ENCODE data around the gene RIGI.
"Not testable (repeated sequence)": the region's sequence is repeated elsewhere in the genome, so short reads cannot be mapped to it uniquely, and the experiment has no call there.

Gene RIGI

DNA sequence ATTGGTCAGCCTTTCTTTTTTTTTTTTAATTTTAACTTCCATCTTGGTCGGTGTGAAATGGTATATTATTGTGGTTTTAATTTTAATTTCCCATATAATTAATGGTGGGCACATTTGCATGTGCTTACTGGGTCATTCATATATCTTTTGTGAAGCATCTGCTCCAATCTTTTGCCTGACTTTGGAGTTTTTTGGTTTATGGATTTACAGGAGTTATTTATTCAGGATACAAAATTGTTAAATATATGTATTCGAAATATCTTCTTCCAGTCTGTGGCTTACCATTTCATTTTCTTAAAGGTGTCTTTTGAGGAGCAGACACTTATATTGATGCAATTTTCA, 682 bp upstream of the RIGI start:
- DNase-seq (ENCODE audit: low read depth): no peak

DNA sequence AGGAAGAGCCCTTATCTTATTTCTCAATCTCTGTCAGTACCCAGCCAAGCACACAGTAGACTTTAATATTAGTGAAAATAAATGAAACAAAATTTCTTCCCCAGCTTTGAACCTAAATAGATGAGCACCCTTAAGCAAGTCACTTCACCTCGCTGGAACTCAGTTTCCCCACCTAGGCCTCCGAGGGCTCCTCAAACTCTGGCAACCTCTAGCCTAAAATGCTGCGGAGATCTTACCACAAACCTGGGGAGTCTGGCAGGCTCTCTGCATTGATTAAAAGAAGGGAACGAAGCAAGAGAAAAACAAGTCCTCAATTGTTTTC, 326 bp downstream of the RIGI start:
- no peak for DNase-seq (ENCODE audit: low read depth)

DNA sequence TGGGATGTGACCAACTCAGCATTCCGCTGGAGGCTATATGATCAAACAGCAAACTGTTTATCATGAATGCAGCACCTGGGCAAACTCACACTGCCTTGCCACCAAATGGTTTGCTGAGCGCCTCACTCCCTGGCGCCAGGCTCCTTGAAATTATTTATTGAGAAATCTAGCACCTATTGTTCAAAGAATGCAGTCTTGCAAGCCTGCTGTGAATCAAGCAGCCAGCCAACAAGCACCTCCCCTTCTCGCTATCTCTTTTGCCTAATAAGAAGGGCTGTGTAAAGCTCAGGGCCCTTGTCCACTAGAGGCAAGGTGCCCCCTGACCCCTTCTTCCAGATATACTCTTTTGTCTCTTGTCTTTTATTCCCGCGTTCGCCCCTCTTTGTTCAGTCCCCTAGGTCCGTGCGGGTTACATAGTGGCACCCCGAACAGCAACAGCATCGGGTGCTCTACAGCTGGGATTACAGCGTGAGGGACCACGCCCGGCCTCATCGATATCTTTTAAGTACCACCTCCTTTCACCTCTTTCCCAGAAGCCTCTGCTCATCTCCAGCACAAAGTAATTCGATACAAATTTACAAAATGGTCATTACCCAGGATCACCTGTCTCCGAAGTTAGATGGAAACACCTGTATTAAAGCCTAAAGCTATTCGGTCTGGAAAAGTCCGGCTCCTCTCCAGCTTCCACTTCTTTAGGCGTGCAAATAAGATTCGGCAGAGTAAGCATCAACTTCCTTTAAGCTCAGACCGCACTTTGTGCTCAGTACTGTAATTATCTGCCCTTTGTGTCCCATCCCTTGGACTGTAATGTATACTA, 896 bp downstream of the RIGI start:
- DNase-seq (ENCODE audit: low read depth): no peak

- DNase-seq (ENCODE audit: low read depth): not testable (repeated sequence)
Measured at GRCh38 chr9:32524558-32524891, 1.5 kb downstream of the RIGI start.

GRCh38 chr9:32523910-32524309, 2.1 kb downstream of the RIGI start:
- DNase-seq (ENCODE audit: low read depth): no peak

DNA sequence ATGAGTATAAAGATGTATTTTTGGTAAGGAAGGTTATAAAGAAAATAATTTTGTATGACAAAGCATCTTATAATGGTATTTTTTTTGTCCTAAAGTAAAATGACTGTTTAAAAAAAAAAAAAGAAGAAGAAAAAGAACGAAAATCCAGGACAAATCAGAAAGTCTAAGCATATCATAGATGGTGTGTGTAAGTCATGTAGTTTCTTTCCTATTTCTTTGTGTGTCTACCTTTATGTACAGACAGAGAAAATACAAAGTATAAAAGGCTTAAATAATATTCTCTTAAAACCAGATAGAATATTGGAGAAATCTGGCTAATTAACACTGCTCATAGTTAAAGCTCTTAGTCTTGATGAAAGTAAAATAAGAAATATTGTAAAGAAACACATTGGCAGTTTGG, 7.7 kb downstream of the RIGI start:
- no peak for DNase-seq (ENCODE audit: low read depth)

- no peak for DNase-seq (ENCODE audit: low read depth)
Measured at GRCh38 chr9:32516241-32516640, 9.8 kb downstream of the RIGI start.

GRCh38 chr9:32508728-32509127, 17.3 kb downstream of the RIGI start:
- DNase-seq (ENCODE audit: low read depth): no peak

DNA sequence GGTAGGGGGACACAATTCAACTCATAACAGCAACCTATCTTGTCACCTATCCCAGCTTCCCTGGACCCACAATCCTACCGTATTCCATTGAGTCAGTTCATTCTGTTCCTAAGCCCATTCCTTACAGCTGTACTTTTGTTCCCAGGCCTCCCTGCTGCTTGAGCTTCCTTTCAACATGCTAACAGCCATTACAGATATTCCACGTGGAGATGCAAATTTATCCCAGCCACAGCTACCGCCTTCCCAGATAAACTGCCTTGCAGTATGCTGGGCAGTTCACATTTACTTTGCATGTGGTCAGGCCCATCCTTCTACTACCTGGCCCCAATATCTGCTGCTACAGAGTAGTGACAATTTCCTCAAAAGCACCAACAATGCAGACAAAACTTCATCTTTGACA, 23.0 kb downstream of the RIGI start:
- no peak for DNase-seq (ENCODE audit: low read depth)

DNA sequence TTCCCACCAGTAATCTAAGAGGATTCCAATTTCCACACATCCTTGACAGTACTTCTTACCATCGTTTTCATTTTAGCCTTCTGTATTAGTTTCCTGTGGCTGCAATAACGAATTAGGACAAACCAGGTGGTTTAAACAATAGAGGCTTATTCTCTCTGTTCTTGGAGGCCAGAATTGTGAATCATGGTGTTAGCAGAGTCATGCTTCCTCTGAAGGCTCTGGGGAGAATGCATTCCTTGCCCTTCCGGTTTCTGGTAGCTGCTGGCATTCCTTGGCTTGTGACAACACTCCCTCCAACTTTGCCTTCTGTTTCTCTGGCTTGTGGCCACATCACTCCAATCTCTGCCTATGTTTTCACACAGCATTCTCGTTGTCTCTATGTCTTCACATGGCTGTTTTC, 23.5 kb downstream of the RIGI start:
- DNase-seq (ENCODE audit: low read depth): no peak

DNA sequence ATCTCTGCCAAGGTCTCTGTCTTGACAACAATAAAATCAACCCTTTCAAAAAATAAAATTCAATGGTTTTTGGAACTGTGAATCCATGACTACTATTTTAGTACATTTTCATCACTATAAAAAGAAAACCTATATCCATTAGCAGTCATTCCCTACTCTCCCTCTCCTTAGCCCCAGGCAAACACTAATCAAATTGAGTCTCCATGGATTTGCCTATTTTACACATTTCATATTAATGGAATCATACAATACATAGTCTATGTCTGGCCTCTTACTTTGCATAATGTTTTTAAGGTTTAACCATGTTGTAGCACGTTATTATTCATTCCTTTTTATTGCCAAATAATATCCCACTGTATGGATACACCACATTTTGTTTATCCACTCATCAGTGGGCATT, 24.1 kb downstream of the RIGI start:
- DNase-seq (ENCODE audit: low read depth): no peak

- DNase-seq (ENCODE audit: low read depth): no peak
Measured at GRCh38 chr9:32500768-32501167, 25.2 kb downstream of the RIGI start.

DNA sequence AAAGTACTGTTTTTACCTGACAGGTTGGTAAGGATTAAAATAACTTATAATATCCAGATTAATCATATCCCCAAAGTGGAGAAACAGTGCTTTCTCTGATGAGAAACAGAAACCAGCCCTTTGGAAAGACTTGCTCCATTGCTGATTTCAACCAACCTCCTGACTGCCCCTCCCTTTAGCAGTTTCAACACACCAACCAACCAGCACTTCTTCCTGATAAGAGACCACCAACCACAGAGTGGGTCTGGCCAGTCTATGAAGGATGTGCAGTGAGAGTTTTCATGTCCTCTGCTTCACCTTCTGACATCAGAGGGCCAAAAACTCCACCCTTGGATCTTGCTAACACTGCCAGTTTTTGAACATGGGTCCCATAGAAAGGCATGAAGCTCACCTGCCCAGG, 28.1 kb downstream of the RIGI start:
- DNase-seq (ENCODE audit: low read depth): no peak

- no peak for DNase-seq (ENCODE audit: low read depth)
Measured at GRCh38 chr9:32490601-32491000, 35.4 kb downstream of the RIGI start.

GRCh38 chr9:32487981-32488380, 38.0 kb downstream of the RIGI start:
- no peak for DNase-seq (ENCODE audit: low read depth)

DNA sequence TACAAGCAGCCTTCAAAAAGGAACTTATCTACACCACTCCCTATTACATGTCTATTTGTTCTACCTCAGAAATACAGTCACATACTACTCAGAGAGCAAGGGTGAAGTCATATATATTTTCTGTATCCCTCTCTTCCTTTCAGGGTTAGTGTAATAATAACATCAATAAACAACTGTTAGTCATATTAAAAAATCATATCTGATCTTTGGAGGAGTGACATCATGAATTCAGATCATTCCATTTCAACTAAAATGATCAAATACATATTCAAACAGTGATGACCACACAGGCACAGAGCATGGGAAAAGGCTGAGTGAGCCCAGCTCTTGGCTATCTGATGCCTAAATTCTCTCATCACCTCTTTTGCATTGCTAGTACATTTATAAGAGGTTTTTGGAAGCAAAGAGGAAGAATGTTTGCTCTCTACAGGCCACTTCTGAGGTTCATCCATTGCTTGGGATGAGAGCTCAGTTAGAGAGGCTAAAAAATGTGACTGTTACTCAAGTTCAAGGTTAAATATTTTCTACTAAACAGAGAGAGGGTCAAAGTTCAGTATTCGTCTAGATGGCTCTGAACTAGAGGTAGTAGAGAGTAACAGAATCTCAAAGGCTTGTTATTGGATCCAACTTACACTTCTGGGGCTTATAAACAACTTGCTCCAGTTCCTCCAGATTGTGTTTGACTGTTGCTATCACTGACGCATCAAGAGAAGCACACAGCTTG, 39.0 kb downstream of the RIGI start:
- DNase-seq (ENCODE audit: low read depth): no peak

GRCh38 chr9:32483343-32483742, 42.7 kb downstream of the RIGI start:
- no peak for DNase-seq (ENCODE audit: low read depth)

Data from activated T-helper 1 cell treated with Interleukin-2 at 50 U/mL for 16 hours (primary cell).